Endothelial cell of umbilical vein (primary cell): ENCODE measurements around the gene NDUFA7. TPM values are rescaled to one million over a fixed set of nuclear protein-coding genes. Genes with fewer than 3 reads are reported as not detected.

Experiments
- BruUV-seq: library from RNA; stranded (reverse); fragments of 400-500 nt; replicated peaks from 2 replicates; lab custom pipeline; 2021; lab: Mats Ljungman, UMichigan
- CTCF ChIA-PET: fragments of 300-600, 350-600 bp; sonication (Branson Sonifier 250); formaldehyde crosslinking; loops from one replicate; lab custom pipeline; 2021; ENCODE audit warnings: antibody characterized with exemption, inconsistent platforms; lab: Charles Lee
- POLR2A ChIA-PET: fragments of 300-600, 350-600 bp; sonication (Branson Sonifier 250); formaldehyde crosslinking; loops from one replicate; lab custom pipeline; 2021; ENCODE audit warnings: antibody characterized with exemption, inconsistent platforms; lab: Charles Lee
- DNase-seq: peaks from one replicate; pipeline ENCODE4 v3.0.0-alpha.2; 2011; ENCODE audit warnings: low read depth, low spot score
- FAIRE-seq: peaks from 2 replicates; lab custom pipeline; 2011; peaks lifted over from hg19 to GRCh38; lab: Jason Lieb, UNC
- H2AFZ ChIP-seq: 2 replicates; pipeline ENCODE4 v1.6.0; 2012; ENCODE audit warnings: low read depth, low read length, control low read depth, inconsistent platforms
- H3K27ac ChIP-seq: 2 replicates; pipeline ENCODE4 v1.5.1; 2011; ENCODE audit warnings: low read depth, mild to moderate bottlenecking, control low read depth, low read length, moderate library complexity; ENCODE audit not compliant: insufficient read depth
- H3K27me3 ChIP-seq, 2 experiments: 2 replicates each; pipeline versions ENCODE4 v1.6.0 to v1.6.1; 2011; ENCODE audit warnings: low read length in 2 of 2, mixed read lengths in 1 of 2; ENCODE audit not compliant: control insufficient read depth in 2 of 2, insufficient read depth in 2 of 2
- H3K36me3 ChIP-seq, 2 experiments: 2 replicates in 1 of 2; 3 replicates in 1 of 2; pipeline ENCODE4 v1.5.1; 2011; ENCODE audit warnings: low read length in 2 of 2, mild to moderate bottlenecking in 1 of 2, moderate library complexity in 1 of 2; ENCODE audit not compliant: control insufficient read depth in 2 of 2, insufficient read depth in 2 of 2; ENCODE audit errors: extremely low read depth in 1 of 2
- H3K4me1 ChIP-seq: 3 replicates; pipeline ENCODE4 v1.5.1; 2011; ENCODE audit warnings: mild to moderate bottlenecking, low read length; ENCODE audit not compliant: control insufficient read depth, insufficient read depth; ENCODE audit errors: extremely low read depth
- H3K4me2 ChIP-seq: 2 replicates; pipeline ENCODE4 v1.6.1; 2011; ENCODE audit warnings: low read length, control low read depth, mixed read lengths; ENCODE audit not compliant: insufficient read depth
- H3K4me3 ChIP-seq, 3 experiments: fragments of 200-600 bp in 1 of 3; sonication (generic), shearing (Covaris generic) in 1 of 3; replicated peaks in 1 of 3; 2 replicates each; pipeline ENCODE4 v1.5.1; 2011 to 2016; ENCODE audit warnings: control low read depth in 3 of 3, low read length in 3 of 3, mild to moderate bottlenecking in 2 of 3, inconsistent platforms in 1 of 3, low read depth in 1 of 3, moderate library complexity in 1 of 3; ENCODE audit not compliant: insufficient read depth in 1 of 3
- H3K79me2 ChIP-seq: 2 replicates; pipeline ENCODE4 v1.6.0; 2012; ENCODE audit warnings: low read length, inconsistent platforms; ENCODE audit not compliant: control insufficient read depth, insufficient read depth
- H3K9ac ChIP-seq: replicated peaks from 2 replicates; pipeline ENCODE3; 2011; ENCODE audit warnings: low read length, control low read depth; ENCODE audit not compliant: insufficient read depth; ENCODE audit errors: extremely low read depth
- H3K9me1 ChIP-seq: replicated peaks from 3 replicates; pipeline ENCODE4 v1.6.0; 2011; ENCODE audit warnings: mild to moderate bottlenecking, low read length; ENCODE audit not compliant: control insufficient read depth, insufficient read depth; ENCODE audit errors: extremely low read depth
- H3K9me3 ChIP-seq: replicated peaks from 2 replicates; pipeline ENCODE4 v1.5.1; 2012; ENCODE audit warnings: low read length, inconsistent platforms; ENCODE audit not compliant: control insufficient read depth, insufficient read depth
- H4K20me1 ChIP-seq: replicated peaks from 2 replicates; pipeline ENCODE3; 2011; ENCODE audit warnings: mild to moderate bottlenecking, low read length; ENCODE audit not compliant: control insufficient read depth, insufficient read depth; ENCODE audit errors: extremely low read depth
- FOS ChIP-seq: IDR thresholded peaks from 2 replicates; pipeline ENCODE4 v1.6.1; 2011; ENCODE audit warnings: mild to moderate bottlenecking, low read length, moderate library complexity, borderline replicate concordance; ENCODE audit not compliant: insufficient read depth
- JUN ChIP-seq: IDR thresholded peaks from 2 replicates; pipeline ENCODE4 v1.6.1; 2011; ENCODE audit warnings: borderline replicate concordance, low read depth; ENCODE audit not compliant: insufficient read length, insufficient read depth
- MAX ChIP-seq: IDR thresholded peaks from 2 replicates; pipeline ENCODE4 v1.6.1; 2011; ENCODE audit not compliant: insufficient read depth, insufficient read length
- MYC ChIP-seq: IDR thresholded peaks from one replicate; pipeline ENCODE4 v1.6.1; 2011; ENCODE audit warnings: mild to moderate bottlenecking, low read depth, low read length
- POLR2A ChIP-seq: IDR thresholded peaks from 2 replicates; pipeline ENCODE4 v1.6.1; 2012; ENCODE audit warnings: low read depth, mild to moderate bottlenecking, control low read depth, low read length
- POLR2AphosphoS5 ChIP-seq: IDR thresholded peaks from 2 replicates; pipeline ENCODE4 v1.6.1; 2012; ENCODE audit warnings: low read depth, mild to moderate bottlenecking, control low read depth, low read length, moderate library complexity; ENCODE audit not compliant: insufficient read depth
- dilution Hi-C: fragments of 300-500 bp; cut with MboI; formaldehyde crosslinking; loops from one replicate; pipeline ENCODE4 v1.15.0; 2019; ENCODE audit warnings: low sequenced_read_pairs; ENCODE audit not compliant: extremely low pct_ligation_motif_present
- intact Hi-C: fragments of 100-400 bp; cut with micrococcal nuclease; formaldehyde crosslinking; loops from one replicate; pipeline ENCODE4 v1.10.0; 2022
- polyA plus RNA-seq, 4 experiments: library from polyadenylated mRNA; depleted of rRNA in 3 of 4; stranded (reverse) in 3 of 4; unstranded in 1 of 4; fragments of >200 nt; gene quantifications; 2 replicates each; pipeline versions ENCODE4 v1.2.1 to v1.2.3, GENCODE V29; 2011 to 2012; ENCODE audit warnings: missing spikeins in 1 of 4
- total RNA-seq: library from RNA; stranded (reverse); gene quantifications from 2 replicates; pipeline ENCODE4 v1.2.3, GENCODE V29; 2021

Gene NDUFA7
- total and polyA plus RNA-seq, 2 donors (not counting 3 experiments of a cell fraction or from before 2014, with no cell fraction given) = 60.2 to 169 TPM

GRCh38 chr19:8361921-8362793 lies 41.0 kb upstream of the NDUFA7 start:
- no TSS peak for BruUV-seq
- FAIRE-seq (peak; percentile 99), DNase-seq (peak; percentile 99)
- POLR2A ChIA-PET = interaction anchor here (0.6 to 1.0 kb wide), 6 partner anchors 12 to 134 kb away, joined by 3 to 4 read pairs (median 4); partner anchors contain the start of gene RAB11B
- intact Hi-C loops (loop anchor here (1.0 to 2.0 kb wide), 2 partner anchors 28 to 83 kb away; partner anchors contain the start of genes HNRNPM and RAB11B), dilution Hi-C loops (no loop called here)
- Histone ChIP-seq H3K9ac (peak overlapping the region; percentile 52), H3K36me3 (no peaks in the 10 kb centered on the region), H2AFZ (peak overlapping the region; percentile 19), H3K27ac (peak overlapping the region; percentile 92), H3K4me3 (no peak overlapping the region), H3K4me2 (peak overlapping the region; percentile 47), H3K9me3 (no peaks in the 10 kb centered on the region), H3K79me2 (no peaks in the 10 kb centered on the region), H3K9me1 (no peaks in the 10 kb centered on the region), H3K4me1 (peaks cover 30% of the 10 kb centered on the region), H4K20me1 (no peaks in the 10 kb centered on the region), H3K27me3 (no peaks in the 10 kb centered on the region)
- CTCF ChIA-PET = interaction anchor here (0.7 to 3.5 kb wide), 7 partner anchors 8 to 144 kb away, joined by 3 to 36 read pairs (median 6); partner anchors contain the start of gene RAB11B
- peak; percentile 59 for TF ChIP-seq JUN
- no peak for TF ChIP-seq MAX
- TF ChIP-seq FOS = peak; percentile 87
- TF ChIP-seq MYC = no peak
- TF ChIP-seq POLR2A = peak; percentile 49
- TF ChIP-seq POLR2AphosphoS5 = peak; percentile 93
